Neutrophil (primary cell): ENCODE results near the gene UBXN11.

Experiments
- H3K27ac ChIP-seq: fragments of 200-600 bp; sonication (generic); 2 replicates; pipeline ENCODE4 v1.5.1; 2016; ENCODE audit warnings: mild to moderate bottlenecking, moderate library complexity
- H3K27me3 ChIP-seq: fragments of 200-600 bp; sonication (generic); 2 replicates; pipeline ENCODE4 v1.6.0; 2016; ENCODE audit warnings: mild to moderate bottlenecking
- H3K36me3 ChIP-seq: fragments of 200-600 bp; sonication (generic); 2 replicates; pipeline ENCODE4 v1.5.1; 2017
- H3K4me1 ChIP-seq, 2 experiments: fragments of 200-600 bp in 1 of 2; sonication (generic) in 1 of 2; 1 replicate in 1 of 2; 2 replicates in 1 of 2; pipeline versions ENCODE4 v1.5.1 to v1.6.1; 2013 to 2016; ENCODE audit warnings: low read depth in 1 of 2, low read length in 1 of 2, mild to moderate bottlenecking in 1 of 2, moderate library complexity in 1 of 2; ENCODE audit not compliant: control insufficient read depth in 1 of 2, insufficient read depth in 1 of 2
- H3K4me3 ChIP-seq, 2 experiments: fragments of 200-600 bp in 1 of 2; sonication (generic) in 1 of 2; 1 replicate in 1 of 2; 2 replicates in 1 of 2; pipeline ENCODE4 v1.5.1; 2013 to 2016; ENCODE audit warnings: low read depth in 1 of 2, low read length in 1 of 2, mild to moderate bottlenecking in 1 of 2, moderate library complexity in 1 of 2
- H3K9me3 ChIP-seq: fragments of 200-600 bp; sonication (generic); 2 replicates; pipeline ENCODE4 v1.5.1; 2016
- CTCF ChIP-seq: fragments of 200-600 bp; sonication (generic); IDR thresholded peaks from 2 replicates; pipeline ENCODE4 v1.5.1; 2016; ENCODE audit warnings: antibody characterized with exemption

UBXN11 gene

GRCh38 chr1:26320896-26321295, 14.5 kb upstream of the UBXN11 start:
- Histone ChIP-seq H3K27me3 (no peaks in the 10 kb centered on the region), H3K9me3 (no peaks in the 10 kb centered on the region), H3K36me3 (peaks cover 43% of the 10 kb centered on the region), H3K27ac (no peak overlapping the region), H3K4me1 (peaks cover 44 to 57% of the 10 kb centered on the region in 2 experiments), H3K4me3 (no peak overlapping the region)
- no peak for TF ChIP-seq CTCF

DNA sequence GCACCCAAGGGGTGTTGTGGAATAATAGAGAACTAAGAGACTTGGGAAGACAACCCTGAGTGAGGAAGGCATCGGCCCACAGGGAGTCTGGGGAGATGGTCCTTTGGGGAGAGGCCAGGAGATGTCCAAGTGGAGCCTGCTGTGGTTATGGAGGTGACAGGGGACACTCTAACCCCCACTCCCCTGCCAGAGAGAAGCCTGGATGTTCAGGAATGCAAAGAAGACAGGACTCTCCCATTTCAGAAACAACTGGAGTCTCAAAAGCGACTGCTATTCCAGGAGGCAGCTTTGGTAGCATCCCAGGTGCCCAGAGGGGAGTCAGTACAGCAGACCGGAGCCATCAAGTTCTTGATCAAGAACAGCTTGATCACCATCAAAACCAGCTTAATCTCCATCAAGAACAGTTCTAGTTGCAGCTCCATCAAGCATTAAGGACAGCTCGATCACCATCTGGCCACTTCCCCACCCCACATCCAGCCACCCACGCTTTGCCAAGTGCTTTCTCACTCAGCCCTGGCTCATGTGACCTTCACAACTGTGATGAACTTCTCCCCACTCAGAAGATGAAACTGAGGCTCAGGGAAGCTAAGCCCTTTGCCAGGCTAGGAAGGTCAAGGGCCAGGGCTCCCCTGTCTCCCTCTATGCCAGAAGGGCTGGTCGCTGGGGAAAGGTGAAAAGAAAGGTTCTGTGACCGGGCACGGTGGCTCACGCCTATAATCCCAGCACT, 12.1 kb upstream of the UBXN11 start:
- peaks cover 64 to 75% of the 10 kb centered on the region in 2 experiments for H3K4me1 ChIP-seq
- peak overlapping the region; percentile 60 for H3K27ac ChIP-seq

DNA sequence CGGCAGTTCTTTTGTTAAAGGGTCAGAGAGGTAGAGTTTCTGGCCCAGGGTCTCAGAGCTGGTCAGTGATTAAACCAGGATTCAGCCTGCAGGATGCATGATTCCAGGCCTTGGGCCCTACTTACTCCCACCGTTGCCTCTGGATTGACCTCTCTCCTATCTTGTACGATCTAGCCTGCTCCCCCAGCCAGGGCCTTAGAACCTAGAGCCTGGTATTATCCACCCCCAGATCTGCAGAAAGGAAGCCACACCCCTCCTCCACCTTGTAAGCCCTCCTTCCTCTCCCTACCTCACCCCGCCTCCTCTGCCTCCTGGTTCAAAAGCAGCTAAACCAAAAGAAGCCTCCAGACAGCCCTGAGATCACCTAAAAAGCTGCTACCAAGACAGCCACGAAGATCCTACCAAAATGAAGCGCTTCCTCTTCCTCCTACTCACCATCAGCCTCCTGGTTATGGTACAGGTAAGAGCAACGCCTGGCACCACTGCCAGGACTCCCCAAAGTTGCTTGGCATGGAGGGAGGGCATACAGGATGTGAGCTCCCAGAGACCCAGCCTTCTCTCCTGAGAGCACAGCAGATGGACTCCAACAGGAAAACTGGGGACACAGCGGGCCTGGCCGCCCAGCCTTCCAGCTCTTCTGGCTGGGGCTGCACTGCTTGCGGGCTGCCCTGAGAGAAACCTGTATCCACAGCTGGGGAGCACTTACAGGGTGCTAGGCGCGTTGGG, 11.3 kb upstream of the UBXN11 start, which contains the start of gene CD52:
Gene CD52 (plus strand): TSS at position 347 of the 726 bp plus-strand sequence. CDS start 60 bp downstream, at position 407.
- peaks cover 11% of the 10 kb centered on the region for H3K36me3 ChIP-seq
- peaks cover 64 to 75% of the 10 kb centered on the region in 2 experiments for H3K4me1 ChIP-seq
- no peak for TF ChIP-seq CTCF
- peak within 1 kb of the TSS in 1 of 2 experiments; percentile 15 for H3K4me3 ChIP-seq
- H3K27me3 ChIP-seq = no peaks in the 10 kb centered on the region
- H3K9me3 ChIP-seq = no peaks in the 10 kb centered on the region
- peak within 1 kb of the TSS; percentile 60 for H3K27ac ChIP-seq

More for the DNA sequence above, 12.1 kb upstream of the UBXN11 start:
- Histone ChIP-seq H3K9me3 (no peaks in the 10 kb centered on the region), H3K36me3 (peaks cover 19% of the 10 kb centered on the region), H3K27me3 (no peaks in the 10 kb centered on the region), H3K4me3 (no peak overlapping the region)
- TF ChIP-seq CTCF = no peak

GRCh38 chr1:26317146-26317545, 10.7 kb upstream of the UBXN11 start:
- H3K4me3 ChIP-seq = peak overlapping the region in 1 of 2 experiments; percentile 15
- no peak for TF ChIP-seq CTCF
- peak overlapping the region; percentile 60 for H3K27ac ChIP-seq
- H3K9me3 ChIP-seq = no peaks in the 10 kb centered on the region
- H3K27me3 ChIP-seq = no peaks in the 10 kb centered on the region
- peaks cover 6% of the 10 kb centered on the region for H3K36me3 ChIP-seq
- H3K4me1 ChIP-seq = peaks cover 64 to 75% of the 10 kb centered on the region in 2 experiments

GRCh38 chr1:26315874-26316850, 9.7 kb upstream of the UBXN11 start:
- H3K9me3 ChIP-seq = no peaks in the 10 kb centered on the region
- H3K27me3 ChIP-seq = no peaks in the 10 kb centered on the region
- no peak for TF ChIP-seq CTCF
- H3K4me3 ChIP-seq = peak overlapping the region in 1 of 2 experiments; percentile 14
- peak overlapping the region; percentile 74 for H3K27ac ChIP-seq
- peaks cover 61 to 68% of the 10 kb centered on the region in 2 experiments for H3K4me1 ChIP-seq
- no peaks in the 10 kb centered on the region for H3K36me3 ChIP-seq
